Vagina (tissue), 2 donors: ENCODE measurements around the gene TGM1. TPM values are rescaled to one million over a fixed set of nuclear protein-coding genes. Genes with fewer than 3 reads are reported as not detected.

Source experiments
- DNase-seq, 2 donors: peaks; one replicate each; pipeline ENCODE4 v3.0.0-alpha.2; 2017; ENCODE audit errors: extremely low spot score in 2 of 2
- H3K27ac ChIP-seq: fragments of 200-600 bp; sonication (generic); one replicate; pipeline ENCODE4 v1.5.1; 2019
- H3K27me3 ChIP-seq: fragments of 200-600 bp; sonication (generic); one replicate; pipeline ENCODE4 v1.5.1; 2019
- H3K36me3 ChIP-seq, 2 donors: fragments of 200-600 bp; sonication (generic); one replicate each; pipeline ENCODE4 v1.5.1; 2017 to 2019
- H3K4me1 ChIP-seq: fragments of 200-600 bp; sonication (generic); one replicate; pipeline ENCODE4 v1.5.1; 2019
- H3K4me3 ChIP-seq, 2 donors: fragments of 200-600 bp; sonication (generic); 1 replicate in 1 of 2; 2 replicates in 1 of 2; pipeline ENCODE4 v1.5.1; 2016 to 2019
- H3K9me3 ChIP-seq: fragments of 200-600 bp; sonication (generic); one replicate; pipeline ENCODE4 v1.5.1; 2019
- CTCF ChIP-seq, 3 experiments: fragments of 450-650 bp in 2 of 3; fragments of 200-600 bp in 1 of 3; sonication (generic) in 1 of 3; IDR thresholded peaks; one replicate each; pipeline ENCODE4 v1.5.1; 2017 to 2019; ENCODE audit warnings: antibody characterized with exemption in 3 of 3, mild to moderate bottlenecking in 2 of 3, moderate library complexity in 2 of 3
- POLR2A ChIP-seq, 2 donors: fragments of 450-650 bp; IDR thresholded peaks; one replicate each; pipeline ENCODE4 v1.6.1; 2017; ENCODE audit warnings: antibody characterized with exemption in 2 of 2, mild to moderate bottlenecking in 2 of 2, moderate library complexity in 2 of 2
- POLR2AphosphoS5 ChIP-seq, 2 donors: sonication (generic); formaldehyde crosslinking; IDR thresholded peaks; one replicate each; pipeline ENCODE4 v1.9.0; 2017; ENCODE audit warnings: antibody characterized with exemption in 2 of 2, mild to moderate bottlenecking in 2 of 2, low read depth in 1 of 2; ENCODE audit not compliant: insufficient read depth in 1 of 2
- intact Hi-C: fragments of 100-400 bp; cut with DNase I; formaldehyde crosslinking; loops from one replicate; pipeline ENCODE4 v1.15.1; 2023
- total RNA-seq: library from RNA; depleted of rRNA; stranded (reverse); fragments of >200 nt; gene quantifications from one replicate; pipeline ENCODE4 v1.2.3, GENCODE V29; 2016

The TGM1 gene
- total RNA-seq = 269 TPM

- TF ChIP-seq POLR2AphosphoS5 (IDR thresholded peaks at IDR 0.05; ENCODE audit: insufficient read depth in 1 of 2, low read depth in 1 of 2) (no peak), POLR2A (IDR thresholded peaks at IDR 0.05) (no peak), CTCF (IDR thresholded peaks at IDR 0.05) (no peak)
- Histone ChIP-seq H3K9me3 (no peaks in the 10 kb centered on the region), H3K4me1 (peaks cover 11% of the 10 kb centered on the region), H3K36me3 (peaks cover 0 to 21% of the 10 kb centered on the region in 2 donors), H3K27me3 (no peaks in the 10 kb centered on the region), H3K4me3 (peak within 1 kb of the TSS in 1 of 2 donors; percentile 26), H3K27ac (no peak within 1 kb of the TSS)
- DNase-seq = no peak
- intact Hi-C loops = no loop called here
These were observed at the start of gene TGM1 for GRCh38 chr14:24262821-24263733. TGM1 (minus strand) TSS chr14:24263177; CDS start chr14:24262352, 825 bp downstream.

- H3K9me3 ChIP-seq = no peaks in the 10 kb centered on the region
- intact Hi-C loops = no loop called here
- H3K36me3 ChIP-seq = peaks cover 0 to 4% of the 10 kb centered on the region in 2 donors
- DNase-seq = no peak
- H3K4me3 ChIP-seq = peak overlapping the region; percentile 48 to 58
- H3K27me3 ChIP-seq = no peaks in the 10 kb centered on the region
- TF ChIP-seq POLR2A (IDR thresholded peaks at IDR 0.05) (no peak), CTCF (IDR thresholded peaks at IDR 0.05) (no peak), POLR2AphosphoS5 (IDR thresholded peaks at IDR 0.05; ENCODE audit: insufficient read depth in 1 of 2, low read depth in 1 of 2) (no peak)
- H3K4me1 ChIP-seq = peaks cover 91% of the 10 kb centered on the region
- peak overlapping the region; percentile 87 for H3K27ac ChIP-seq
These were observed 49.0 kb upstream of the TGM1 start for GRCh38 chr14:24311837-24312615.

- Histone ChIP-seq H3K27me3 (no peaks in the 10 kb centered on the region), H3K9me3 (no peaks in the 10 kb centered on the region), H3K4me1 (peaks cover 80% of the 10 kb centered on the region), H3K27ac (peak within 1 kb of the TSS; percentile 87), H3K4me3 (peak within 1 kb of the TSS; percentile 48 to 58), H3K36me3 (peaks cover 0 to 15% of the 10 kb centered on the region in 2 donors)
- intact Hi-C loops = no loop called here
- no peak for DNase-seq
- TF ChIP-seq POLR2A (IDR thresholded peaks at IDR 0.05) (no peak), CTCF (IDR thresholded peaks at IDR 0.05) (peak in 2 of 3 experiments; percentile 12 to 45)
These were observed 47.9 kb upstream of the TGM1 start, which contains the start of gene LTB4R for GRCh38 chr14:24310646-24311604. LTB4R (plus strand) TSS chr14:24311502; CDS start chr14:24315652, 4,150 bp downstream.

GRCh38 chr14:24310265-24310645 lies 47.3 kb upstream of the TGM1 start:
- Histone ChIP-seq H3K4me3 (peak overlapping the region; percentile 48 to 58), H3K36me3 (peaks cover 0 to 21% of the 10 kb centered on the region in 2 donors), H3K9me3 (no peaks in the 10 kb centered on the region), H3K27me3 (no peaks in the 10 kb centered on the region), H3K27ac (peak overlapping the region; percentile 87), H3K4me1 (peaks cover 73% of the 10 kb centered on the region)
- intact Hi-C loops = no loop called here
- TF ChIP-seq POLR2AphosphoS5 (IDR thresholded peaks at IDR 0.05; ENCODE audit: insufficient read depth in 1 of 2, low read depth in 1 of 2) (no peak), POLR2A (IDR thresholded peaks at IDR 0.05) (no peak), CTCF (IDR thresholded peaks at IDR 0.05) (no peak)
- DNase-seq = no peak
